Spleen (tissue), 11 donors: ENCODE data around the gene PLEKHM2. TPM values are rescaled to one million over a fixed set of nuclear protein-coding genes. Genes with fewer than 3 reads are reported as not detected.

ENCODE experiments used
- DNase-seq: peaks from one replicate; pipeline ENCODE4 v3.0.0-alpha.2; 2020
- H3K27ac ChIP-seq, 8 donors: fragments of 200-600 bp; sonication (generic) in 7 of 8; 1 replicate in 4 of 8; 2 replicates in 4 of 8; pipeline versions ENCODE4 v1.5.0 to v1.8.0; 2016 to 2021; ENCODE audit warnings: inconsistent platforms in 4 of 8, mild to moderate bottlenecking in 4 of 8, moderate library complexity in 1 of 8
- H3K27me3 ChIP-seq, 7 donors: fragments of 200-600 bp; sonication (generic) in 6 of 7; replicated peaks in 1 of 7; 1 replicate in 4 of 7; 2 replicates in 3 of 7; pipeline versions ENCODE4 v1.5.0 to v1.8.0; 2016 to 2021; ENCODE audit warnings: inconsistent platforms in 3 of 7, mild to moderate bottlenecking in 1 of 7
- H3K36me3 ChIP-seq, 6 donors: fragments of 200-600 bp; sonication (generic) in 5 of 6; 1 replicate in 4 of 6; 2 replicates in 2 of 6; pipeline versions ENCODE4 v1.5.0 to v1.8.0; 2016 to 2021; ENCODE audit warnings: inconsistent platforms in 2 of 6
- H3K4me1 ChIP-seq, 6 donors: fragments of 200-600 bp; sonication (generic) in 5 of 6; 1 replicate in 3 of 6; 2 replicates in 3 of 6; pipeline versions ENCODE4 v1.5.0 to v1.8.0; 2016 to 2021; ENCODE audit warnings: inconsistent platforms in 3 of 6
- H3K4me3 ChIP-seq, 8 donors: fragments of 200-600 bp; sonication (generic) in 7 of 8; 1 replicate in 4 of 8; 2 replicates in 4 of 8; pipeline versions ENCODE4 v1.5.0 to v1.8.0; 2016 to 2021; ENCODE audit warnings: inconsistent platforms in 4 of 8, mild to moderate bottlenecking in 4 of 8, moderate library complexity in 2 of 8
- H3K9me3 ChIP-seq, 8 donors: fragments of 200-600 bp; sonication (generic) in 7 of 8; 1 replicate in 4 of 8; 2 replicates in 4 of 8; pipeline versions ENCODE4 v1.5.0 to v1.8.0; 2016 to 2021; ENCODE audit warnings: inconsistent platforms in 4 of 8
- POLR2A ChIP-seq, 3 donors: fragments of 450-650 bp; IDR thresholded peaks; one replicate each; pipeline ENCODE4 v1.5.1; 2017; ENCODE audit warnings: antibody characterized with exemption in 3 of 3, mild to moderate bottlenecking in 1 of 3
- POLR2AphosphoS5 ChIP-seq, 3 donors: sonication (generic); formaldehyde crosslinking; IDR thresholded peaks; one replicate each; pipeline ENCODE4 v1.5.1; 2017; ENCODE audit warnings: antibody characterized with exemption in 3 of 3
- WGBS, 5 donors: extraction: QIAGEN DNeasy Blood & Tissue Kit in 3 of 5; methylation state at CpG; one replicate each; pipeline versions ENCODE4 v1.1.5 to v1.1.7; 2013 to 2018; 5-methylcytosine and 5-hydroxymethylcytosine counted together
- intact Hi-C: fragments of 100-400 bp; cut with DNase I; formaldehyde crosslinking; loops from one replicate; pipeline ENCODE4 v1.15.0; 2023; ENCODE audit warnings: low total_unique reads
- polyA plus RNA-seq, 3 donors: library from polyadenylated mRNA; stranded (reverse); fragments of 200-250 nt; gene quantifications; one replicate each; pipeline ENCODE4 v1.2.1, GENCODE V29; 2013
- total RNA-seq, 7 donors: library from RNA; depleted of rRNA in 3 of 7; stranded (reverse); fragments of >200 nt in 3 of 7; fragmentation: NEBNext Ultra II Directional in 4 of 7; extraction: Animal tissue kit (Norgen Biotek cat#: 25700) in 4 of 7; gene quantifications; one replicate each; pipeline versions ENCODE4 v1.1.0 to v1.2.1, GENCODE V29; 2016 to 2021
- TF ChIP-seq, protein P1 (sequence below), 11 experiments: fragments of 200-600 bp in 7 of 11; fragments of 450-650 bp in 4 of 11; sonication (generic) in 4 of 11; IDR thresholded peaks in 8 of 11; conservative IDR thresholded peaks in 3 of 11; 1 replicate in 7 of 11; 2 replicates in 4 of 11; pipeline versions ENCODE4 v1.4.0 to v1.8.0; 2016 to 2021; ENCODE audit warnings: antibody characterized with exemption in 11 of 11, inconsistent platforms in 4 of 11, mild to moderate bottlenecking in 1 of 11
- donor health status: healthy with polysubstance abuse.
- donor health status: DM: no; HTN: no; CAD: no; lungs with moderate emphysema.
- donor health status: DM: no; HTN: no; CAD: no.
- donor health status: Bipolar disorder and iron deficiency.
- donor health status: healthy.
- donor health status: DM: no; HTN: no; CAD: no.
- donor health status: DM: yes; HTN: yes; CAD: no.

PLEKHM2 gene
- total and polyA plus RNA-seq, 10 donors: 25.9 to 96.0 (median 60.6) TPM

DNA sequence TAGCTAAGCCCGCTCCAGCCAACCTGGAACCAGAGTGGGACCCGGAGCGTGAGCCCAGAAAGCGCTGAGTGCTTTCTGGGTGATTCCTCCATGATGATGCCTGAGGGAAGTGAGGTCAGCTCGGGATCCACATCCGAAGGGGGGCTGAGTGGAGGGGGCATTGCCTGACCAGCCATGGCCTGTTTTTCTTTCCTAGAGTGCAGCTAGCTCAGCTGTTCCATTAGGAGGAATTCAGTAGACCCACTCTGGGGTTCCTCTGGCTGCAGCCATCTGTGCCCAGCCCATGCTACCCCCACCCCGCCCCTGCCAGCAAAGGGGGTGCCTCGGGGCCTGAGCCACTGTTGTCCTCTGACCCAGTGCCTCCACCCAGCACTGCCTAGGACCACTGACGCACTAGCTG, 42.4 kb downstream of the PLEKHM2 start:
- Histone ChIP-seq H3K4me3 (no peak overlapping the region), H3K36me3 (peaks cover 8 to 100% (median 88%) of the 10 kb centered on the region in 6 donors), H3K4me1 (peaks cover 0 to 21% (median 10%) of the 10 kb centered on the region in 6 donors), H3K27ac (no peak overlapping the region), H3K27me3 (no peaks in the 10 kb centered on the region), H3K9me3 (no peaks in the 10 kb centered on the region)
- WGBS, 5 donors: 93 to 98% (median 97%) methylated on average over 7 to 9 of the region's 9 CpGs
- intact Hi-C loops: no loop called here
- no peak for DNase-seq
- TF ChIP-seq POLR2A (IDR thresholded peaks at IDR 0.05): no peak
- TF ChIP-seq, protein P1, sequence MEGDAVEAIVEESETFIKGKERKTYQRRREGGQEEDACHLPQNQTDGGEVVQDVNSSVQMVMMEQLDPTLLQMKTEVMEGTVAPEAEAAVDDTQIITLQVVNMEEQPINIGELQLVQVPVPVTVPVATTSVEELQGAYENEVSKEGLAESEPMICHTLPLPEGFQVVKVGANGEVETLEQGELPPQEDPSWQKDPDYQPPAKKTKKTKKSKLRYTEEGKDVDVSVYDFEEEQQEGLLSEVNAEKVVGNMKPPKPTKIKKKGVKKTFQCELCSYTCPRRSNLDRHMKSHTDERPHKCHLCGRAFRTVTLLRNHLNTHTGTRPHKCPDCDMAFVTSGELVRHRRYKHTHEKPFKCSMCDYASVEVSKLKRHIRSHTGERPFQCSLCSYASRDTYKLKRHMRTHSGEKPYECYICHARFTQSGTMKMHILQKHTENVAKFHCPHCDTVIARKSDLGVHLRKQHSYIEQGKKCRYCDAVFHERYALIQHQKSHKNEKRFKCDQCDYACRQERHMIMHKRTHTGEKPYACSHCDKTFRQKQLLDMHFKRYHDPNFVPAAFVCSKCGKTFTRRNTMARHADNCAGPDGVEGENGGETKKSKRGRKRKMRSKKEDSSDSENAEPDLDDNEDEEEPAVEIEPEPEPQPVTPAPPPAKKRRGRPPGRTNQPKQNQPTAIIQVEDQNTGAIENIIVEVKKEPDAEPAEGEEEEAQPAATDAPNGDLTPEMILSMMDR (IDR thresholded peaks at IDR 0.05 in 8 of 11, conservative IDR thresholded peaks at IDR 0.05 in 3 of 11): no peak
- TF ChIP-seq POLR2AphosphoS5 (IDR thresholded peaks at IDR 0.05): no peak

GRCh38 chr1:15727021-15727420, 42.9 kb downstream of the PLEKHM2 start:
- no peak for DNase-seq
- TF ChIP-seq, protein P1 (IDR thresholded peaks at IDR 0.05 in 8 of 11, conservative IDR thresholded peaks at IDR 0.05 in 3 of 11): no peak
- TF ChIP-seq POLR2A (IDR thresholded peaks at IDR 0.05) (no peak), POLR2AphosphoS5 (IDR thresholded peaks at IDR 0.05) (no peak)
- no peaks in the 10 kb centered on the region for H3K9me3 ChIP-seq
- intact Hi-C loops: no loop called here
- no peak overlapping the region for H3K4me3 ChIP-seq
- WGBS, 5 donors: 85 to 93% (median 92%) methylated on average over 13 to 21 of the region's 21 CpGs
- no peak overlapping the region for H3K27ac ChIP-seq
- H3K36me3 ChIP-seq: peaks cover 8 to 100% (median 89%) of the 10 kb centered on the region in 6 donors
- peaks cover 0 to 21% (median 10%) of the 10 kb centered on the region in 6 donors for H3K4me1 ChIP-seq
- no peaks in the 10 kb centered on the region for H3K27me3 ChIP-seq

- H3K9me3 ChIP-seq: no peaks in the 10 kb centered on the region
- H3K36me3 ChIP-seq: peaks cover 8 to 100% (median 91%) of the 10 kb centered on the region in 6 donors
- intact Hi-C loops: no loop called here
- H3K4me1 ChIP-seq: peaks cover 0 to 21% (median 10%) of the 10 kb centered on the region in 6 donors
- 85 to 93% (median 92%) methylated on average over 11 to 13 of the region's 13 CpGs for WGBS, 5 donors
- no peak overlapping the region for H3K4me3 ChIP-seq
- TF ChIP-seq POLR2A (IDR thresholded peaks at IDR 0.05) (no peak), POLR2AphosphoS5 (IDR thresholded peaks at IDR 0.05) (peak in 1 of 3 donors; percentile 11)
- H3K27ac ChIP-seq: no peak overlapping the region
- no peak for DNase-seq
- no peaks in the 10 kb centered on the region for H3K27me3 ChIP-seq
These were observed 43.3 kb downstream of the PLEKHM2 start for GRCh38 chr1:15727424-15727823.

- WGBS, 5 donors: 92 to 96% (median 95%) methylated on average over 14 to 23 of the region's 23 CpGs
- Histone ChIP-seq H3K4me1 (peaks cover 0 to 21% (median 10%) of the 10 kb centered on the region in 6 donors), H3K4me3 (no peak overlapping the region), H3K9me3 (no peaks in the 10 kb centered on the region), H3K27ac (peak overlapping the region in 2 of 8 donors; percentile 32 to 59), H3K36me3 (peaks cover 8 to 100% (median 91%) of the 10 kb centered on the region in 6 donors), H3K27me3 (no peaks in the 10 kb centered on the region)
- TF ChIP-seq POLR2AphosphoS5 (IDR thresholded peaks at IDR 0.05) (peak in 1 of 3 donors; percentile 32), POLR2A (IDR thresholded peaks at IDR 0.05) (no peak)
- TF ChIP-seq, protein P1 (IDR thresholded peaks at IDR 0.05 in 8 of 11, conservative IDR thresholded peaks at IDR 0.05 in 3 of 11): no peak
- intact Hi-C loops: no loop called here
- DNase-seq: no peak
These were observed 43.9 kb downstream of the PLEKHM2 start for GRCh38 chr1:15727866-15728534.
